K562 (cell line): Measurements from ENCODE around the gene DBF4B.
"Not testable (repeated sequence)": the region's sequence is repeated elsewhere in the genome, so short reads cannot be mapped to it uniquely, and the experiment has no call there.

Source experiments
- CBX2 ChIP-seq: fragments of 200-600 bp; sonication (generic); IDR thresholded peaks from one replicate; pipeline ENCODE4 v1.6.1; 2012; ENCODE audit warnings: mild to moderate bottlenecking, low read length, inconsistent platforms; ENCODE audit not compliant: insufficient read depth, poor library complexity, severe bottlenecking
- EP300 ChIP-seq: IDR thresholded peaks from 2 replicates; pipeline ENCODE4 v1.6.1; 2012; ENCODE audit warnings: low read length, improper control_type of control experiment
- HDAC6 ChIP-seq: IDR thresholded peaks from 2 replicates; pipeline ENCODE4 v1.6.1; 2012; ENCODE audit warnings: low read depth, mild to moderate bottlenecking, control low read depth, inconsistent platforms, low read length, moderate library complexity
- KDM2B ChIP-seq: fragments of 250-450 bp; sonication (Bioruptor Pico); IDR thresholded peaks from 2 replicates; pipeline ENCODE4 v1.8.0; 2021; ENCODE audit warnings: mild to moderate bottlenecking, moderate library complexity
- MAFK ChIP-seq: IDR thresholded peaks from 2 replicates; pipeline ENCODE4 v1.6.1; 2011; ENCODE audit warnings: low read length, improper control_type of control experiment
- POLR2AphosphoS5 ChIP-seq: IDR thresholded peaks from 2 replicates; pipeline ENCODE4 v1.6.1; 2011; ENCODE audit warnings: mild to moderate bottlenecking, low read depth, low read length, moderate library complexity; ENCODE audit not compliant: control insufficient read depth, insufficient read depth
- RBBP5 ChIP-seq: fragments of 200-600 bp; sonication (generic); IDR thresholded peaks from 2 replicates; pipeline ENCODE4 v1.6.1; 2012; ENCODE audit warnings: borderline replicate concordance, mild to moderate bottlenecking, low read length, control low read depth, inconsistent platforms; ENCODE audit not compliant: insufficient read depth, poor library complexity, severe bottlenecking
- SMARCA5 ChIP-seq: fragments of 450-650 bp; IDR thresholded peaks from 2 replicates; pipeline ENCODE4 v1.6.1; 2016
- TAF1 ChIP-seq: IDR thresholded peaks from 2 replicates; pipeline ENCODE4 v1.6.1; 2011; ENCODE audit warnings: mild to moderate bottlenecking, low read length, moderate library complexity; ENCODE audit not compliant: insufficient read depth, control insufficient read depth, severe bottlenecking; ENCODE audit errors: extremely low read depth
- TEAD4 ChIP-seq, 2 experiments: sonication (generic) in 1 of 2; formaldehyde crosslinking in 1 of 2; IDR thresholded peaks; 2 replicates each; pipeline versions ENCODE4 v1.6.1 to v1.8.0; 2012 to 2022; ENCODE audit warnings: borderline replicate concordance in 1 of 2, inconsistent platforms in 1 of 2, low read length in 1 of 2, mild to moderate bottlenecking in 1 of 2, missing genetic modification reagents in 1 of 2
- WHSC1 ChIP-seq: IDR thresholded peaks from one replicate; pipeline ENCODE4 v1.6.1; 2012; ENCODE audit warnings: low read length, control low read depth, inconsistent platforms
- YY1 ChIP-seq, 3 experiments: IDR thresholded peaks; 2 replicates each; pipeline ENCODE4 v1.6.1; 2011; ENCODE audit warnings: low read length in 2 of 3, mild to moderate bottlenecking in 2 of 3, moderate library complexity in 2 of 3, borderline replicate concordance in 1 of 3, control low read depth in 1 of 3, low read depth in 1 of 3; ENCODE audit not compliant: insufficient read depth in 3 of 3, insufficient replicate concordance in 2 of 3, control insufficient read depth in 1 of 3, insufficient read length in 1 of 3; ENCODE audit errors: extremely low read depth in 1 of 3
- TF ChIP-seq, protein P1 (sequence below): sonication (generic); formaldehyde crosslinking; IDR thresholded peaks from 2 replicates; pipeline ENCODE4 v1.8.1; 2023; ENCODE audit warnings: missing genetic modification reagents, mild to moderate bottlenecking, borderline replicate concordance
- TF ChIP-seq, protein P2 (sequence below), 3 experiments: IDR thresholded peaks in 2 of 3; conservative IDR thresholded peaks in 1 of 3; 2 replicates each; pipeline ENCODE4 v1.5.1; 2011 to 2012; ENCODE audit warnings: low read length in 3 of 3, mild to moderate bottlenecking in 3 of 3, control low read depth in 2 of 3, improper control_type of control experiment in 1 of 3, inconsistent platforms in 1 of 3, low read depth in 1 of 3, mixed read lengths in 1 of 3, moderate library complexity in 1 of 3; ENCODE audit not compliant: insufficient read depth in 2 of 3

DNA sequence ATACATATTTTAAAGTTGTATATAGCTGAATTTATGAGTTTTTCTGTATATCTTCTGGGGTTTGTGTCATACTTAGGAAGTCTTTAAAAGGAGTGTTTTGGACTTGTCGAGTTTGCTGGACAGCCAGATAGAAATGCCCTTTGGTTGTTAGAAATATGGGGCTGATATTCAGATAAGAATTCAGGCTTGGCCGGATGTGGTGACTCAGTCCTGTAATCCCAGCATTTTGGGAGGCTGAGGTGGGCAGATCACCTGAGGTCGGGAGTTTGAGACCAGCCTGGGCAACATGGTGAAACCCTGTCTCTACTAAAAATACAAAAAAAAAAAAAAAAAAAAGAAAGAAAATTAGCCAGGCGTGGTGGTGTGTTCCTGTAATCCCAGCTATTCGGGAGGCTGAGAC is 37.3 kb downstream of the DBF4B start:
- not testable (repeated sequence) for TF ChIP-seq POLR2AphosphoS5; HDAC6; EP300; MAFK; TAF1; KDM2B (CRISPR knock-in tag); YY1 (IDR thresholded peaks at IDR 0.05; ENCODE audit: borderline replicate concordance in 1 of 3, control insufficient read depth in 1 of 3, extremely low read depth in 1 of 3, insufficient read depth in 3 of 3, insufficient read length in 1 of 3, insufficient replicate concordance in 2 of 3, low read depth in 1 of 3, low read length in 2 of 3); CBX2; TEAD4 (IDR thresholded peaks at IDR 0.05; ENCODE audit: low read length); TEAD4 (CRISPR knock-in tag; IDR thresholded peaks at IDR 0.05; ENCODE audit: borderline replicate concordance); WHSC1; SMARCA5; RBBP5
- TF ChIP-seq, protein P1, sequence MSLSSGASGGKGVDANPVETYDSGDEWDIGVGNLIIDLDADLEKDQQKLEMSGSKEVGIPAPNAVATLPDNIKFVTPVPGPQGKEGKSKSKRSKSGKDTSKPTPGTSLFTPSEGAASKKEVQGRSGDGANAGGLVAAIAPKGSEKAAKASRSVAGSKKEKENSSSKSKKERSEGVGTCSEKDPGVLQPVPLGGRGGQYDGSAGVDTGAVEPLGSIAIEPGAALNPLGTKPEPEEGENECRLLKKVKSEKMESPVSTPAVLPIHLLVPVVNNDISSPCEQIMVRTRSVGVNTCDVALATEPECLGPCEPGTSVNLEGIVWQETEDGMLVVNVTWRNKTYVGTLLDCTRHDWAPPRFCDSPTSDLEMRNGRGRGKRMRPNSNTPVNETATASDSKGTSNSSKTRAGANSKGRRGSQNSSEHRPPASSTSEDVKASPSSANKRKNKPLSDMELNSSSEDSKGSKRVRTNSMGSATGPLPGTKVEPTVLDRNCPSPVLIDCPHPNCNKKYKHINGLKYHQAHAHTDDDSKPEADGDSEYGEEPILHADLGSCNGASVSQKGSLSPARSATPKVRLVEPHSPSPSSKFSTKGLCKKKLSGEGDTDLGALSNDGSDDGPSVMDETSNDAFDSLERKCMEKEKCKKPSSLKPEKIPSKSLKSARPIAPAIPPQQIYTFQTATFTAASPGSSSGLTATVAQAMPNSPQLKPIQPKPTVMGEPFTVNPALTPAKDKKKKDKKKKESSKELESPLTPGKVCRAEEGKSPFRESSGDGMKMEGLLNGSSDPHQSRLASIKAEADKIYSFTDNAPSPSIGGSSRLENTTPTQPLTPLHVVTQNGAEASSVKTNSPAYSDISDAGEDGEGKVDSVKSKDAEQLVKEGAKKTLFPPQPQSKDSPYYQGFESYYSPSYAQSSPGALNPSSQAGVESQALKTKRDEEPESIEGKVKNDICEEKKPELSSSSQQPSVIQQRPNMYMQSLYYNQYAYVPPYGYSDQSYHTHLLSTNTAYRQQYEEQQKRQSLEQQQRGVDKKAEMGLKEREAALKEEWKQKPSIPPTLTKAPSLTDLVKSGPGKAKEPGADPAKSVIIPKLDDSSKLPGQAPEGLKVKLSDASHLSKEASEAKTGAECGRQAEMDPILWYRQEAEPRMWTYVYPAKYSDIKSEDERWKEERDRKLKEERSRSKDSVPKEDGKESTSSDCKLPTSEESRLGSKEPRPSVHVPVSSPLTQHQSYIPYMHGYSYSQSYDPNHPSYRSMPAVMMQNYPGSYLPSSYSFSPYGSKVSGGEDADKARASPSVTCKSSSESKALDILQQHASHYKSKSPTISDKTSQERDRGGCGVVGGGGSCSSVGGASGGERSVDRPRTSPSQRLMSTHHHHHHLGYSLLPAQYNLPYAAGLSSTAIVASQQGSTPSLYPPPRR = not testable (repeated sequence)
- TF ChIP-seq, protein P2, sequence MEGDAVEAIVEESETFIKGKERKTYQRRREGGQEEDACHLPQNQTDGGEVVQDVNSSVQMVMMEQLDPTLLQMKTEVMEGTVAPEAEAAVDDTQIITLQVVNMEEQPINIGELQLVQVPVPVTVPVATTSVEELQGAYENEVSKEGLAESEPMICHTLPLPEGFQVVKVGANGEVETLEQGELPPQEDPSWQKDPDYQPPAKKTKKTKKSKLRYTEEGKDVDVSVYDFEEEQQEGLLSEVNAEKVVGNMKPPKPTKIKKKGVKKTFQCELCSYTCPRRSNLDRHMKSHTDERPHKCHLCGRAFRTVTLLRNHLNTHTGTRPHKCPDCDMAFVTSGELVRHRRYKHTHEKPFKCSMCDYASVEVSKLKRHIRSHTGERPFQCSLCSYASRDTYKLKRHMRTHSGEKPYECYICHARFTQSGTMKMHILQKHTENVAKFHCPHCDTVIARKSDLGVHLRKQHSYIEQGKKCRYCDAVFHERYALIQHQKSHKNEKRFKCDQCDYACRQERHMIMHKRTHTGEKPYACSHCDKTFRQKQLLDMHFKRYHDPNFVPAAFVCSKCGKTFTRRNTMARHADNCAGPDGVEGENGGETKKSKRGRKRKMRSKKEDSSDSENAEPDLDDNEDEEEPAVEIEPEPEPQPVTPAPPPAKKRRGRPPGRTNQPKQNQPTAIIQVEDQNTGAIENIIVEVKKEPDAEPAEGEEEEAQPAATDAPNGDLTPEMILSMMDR (IDR thresholded peaks at IDR 0.05 in 2 of 3, conservative IDR thresholded peaks at IDR 0.05 in 1 of 3; ENCODE audit: insufficient read depth in 2 of 3, low read depth in 1 of 3, low read length in 3 of 3) = not testable (repeated sequence)
